ENCODE measurements around the gene YBEY.

YBEY gene

DNA sequence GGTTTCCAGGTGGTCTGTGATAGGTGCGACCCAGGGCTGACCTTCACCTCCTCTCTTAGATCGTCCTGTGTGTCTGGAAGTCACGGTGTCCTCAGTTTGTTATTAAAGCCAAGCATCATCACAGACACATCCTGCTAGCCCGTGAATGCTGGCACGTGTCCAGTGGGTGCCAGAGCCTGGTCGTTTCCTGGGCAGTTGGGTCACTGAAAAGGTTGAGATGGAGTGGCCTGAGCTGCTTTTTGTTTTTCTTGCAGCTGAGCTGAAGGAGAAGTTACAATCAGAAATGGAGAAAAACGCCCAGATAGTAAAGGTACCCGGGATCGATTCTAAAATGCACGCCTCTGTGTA lies 61.0 kb downstream of the YBEY start:
- no peak for DNase-seq (ENCODE audit: low read depth in 2 of 2)
- no peak overlapping the region for H3K4me3 ChIP-seq (replicated peaks in 1 of 2; ENCODE audit: low read depth in 2 of 2, low read length in 2 of 2)
- TF ChIP-seq, protein P1, sequence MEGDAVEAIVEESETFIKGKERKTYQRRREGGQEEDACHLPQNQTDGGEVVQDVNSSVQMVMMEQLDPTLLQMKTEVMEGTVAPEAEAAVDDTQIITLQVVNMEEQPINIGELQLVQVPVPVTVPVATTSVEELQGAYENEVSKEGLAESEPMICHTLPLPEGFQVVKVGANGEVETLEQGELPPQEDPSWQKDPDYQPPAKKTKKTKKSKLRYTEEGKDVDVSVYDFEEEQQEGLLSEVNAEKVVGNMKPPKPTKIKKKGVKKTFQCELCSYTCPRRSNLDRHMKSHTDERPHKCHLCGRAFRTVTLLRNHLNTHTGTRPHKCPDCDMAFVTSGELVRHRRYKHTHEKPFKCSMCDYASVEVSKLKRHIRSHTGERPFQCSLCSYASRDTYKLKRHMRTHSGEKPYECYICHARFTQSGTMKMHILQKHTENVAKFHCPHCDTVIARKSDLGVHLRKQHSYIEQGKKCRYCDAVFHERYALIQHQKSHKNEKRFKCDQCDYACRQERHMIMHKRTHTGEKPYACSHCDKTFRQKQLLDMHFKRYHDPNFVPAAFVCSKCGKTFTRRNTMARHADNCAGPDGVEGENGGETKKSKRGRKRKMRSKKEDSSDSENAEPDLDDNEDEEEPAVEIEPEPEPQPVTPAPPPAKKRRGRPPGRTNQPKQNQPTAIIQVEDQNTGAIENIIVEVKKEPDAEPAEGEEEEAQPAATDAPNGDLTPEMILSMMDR (IDR thresholded peaks at IDR 0.05; ENCODE audit: low read depth, low read length), result no peak
